Neural cell (in vitro differentiated cells): ENCODE data around the gene SRF. TPM values are rescaled to one million over a fixed set of nuclear protein-coding genes. Genes with fewer than 3 reads are reported as not detected.

Source experiments
- H2AFZ ChIP-seq: fragments of 200-600, 300-800 bp; sonication (generic), shearing (Covaris generic); 2 replicates; pipeline ENCODE4 v1.6.0; 2014; ENCODE audit warnings: low read depth, mild to moderate bottlenecking, antibody characterized with exemption, low read length, moderate library complexity
- H3F3A ChIP-seq: fragments of 200-600 bp; shearing (Covaris generic); 2 replicates; pipeline ENCODE4 v1.6.1; 2016; ENCODE audit warnings: mild to moderate bottlenecking, moderate library complexity, mixed read lengths, antibody characterized with exemption, low read length; ENCODE audit not compliant: insufficient read depth, poor library complexity, severe bottlenecking
- H3K27ac ChIP-seq: fragments of 200-600, 300-800 bp; sonication (generic), shearing (Covaris generic); 2 replicates; pipeline ENCODE4 v1.5.1; 2014; ENCODE audit warnings: mild to moderate bottlenecking, low read length, moderate library complexity
- H3K27me3 ChIP-seq: fragments of 300-800, 200-600 bp; sonication (generic), shearing (Covaris generic); 2 replicates; pipeline ENCODE4 v1.6.0; 2014; ENCODE audit warnings: mild to moderate bottlenecking, low read depth, low read length, moderate library complexity; ENCODE audit not compliant: insufficient read depth
- H3K36me3 ChIP-seq: fragments of 300-800, 200-600 bp; sonication (generic), shearing (Covaris generic); 2 replicates; pipeline ENCODE4 v1.5.1; 2014; ENCODE audit warnings: mild to moderate bottlenecking, antibody characterized with exemption, low read length, moderate library complexity; ENCODE audit not compliant: insufficient read depth
- H3K4me2 ChIP-seq: fragments of 300-800, 200-600 bp; sonication (generic), shearing (Covaris generic); 2 replicates; pipeline ENCODE4 v1.6.0; 2014; ENCODE audit warnings: mild to moderate bottlenecking, low read length
- H3K4me3 ChIP-seq: fragments of 300-800, 200-600 bp; sonication (generic), shearing (Covaris generic); 2 replicates; pipeline ENCODE4 v1.5.1; 2014; ENCODE audit warnings: mild to moderate bottlenecking, low read length, moderate library complexity
- H3K79me2 ChIP-seq: fragments of 200-600 bp; shearing (Covaris generic); replicated peaks from 2 replicates; pipeline ENCODE4 v1.6.0; 2014; ENCODE audit warnings: mild to moderate bottlenecking, low read length, moderate library complexity; ENCODE audit not compliant: insufficient read depth
- H3K9ac ChIP-seq: fragments of 300-800, 200-600 bp; sonication (generic), shearing (Covaris generic); 2 replicates; pipeline ENCODE4 v1.6.1; 2016; ENCODE audit warnings: mild to moderate bottlenecking, low read length, mixed read lengths
- H3K9me2 ChIP-seq: fragments of 200-600 bp; shearing (Covaris generic); 2 replicates; pipeline ENCODE4 v1.6.1; 2016; ENCODE audit warnings: mild to moderate bottlenecking, low read length, mixed read lengths; ENCODE audit not compliant: insufficient read depth
- H3K9me3 ChIP-seq: fragments of 200-600, 300-800 bp; sonication (generic), shearing (Covaris generic); 2 replicates; pipeline ENCODE4 v1.6.1; 2016; ENCODE audit warnings: mild to moderate bottlenecking, mixed run types, low read length, moderate library complexity, mixed read lengths
- H4K20me1 ChIP-seq: fragments of 200-600 bp; shearing (Covaris generic); 2 replicates; pipeline ENCODE4 v1.6.1; 2016; ENCODE audit warnings: mild to moderate bottlenecking, mixed run types; ENCODE audit not compliant: insufficient read depth
- EP300 ChIP-seq: fragments of 450-650 bp; conservative IDR thresholded peaks from 2 replicates; pipeline ENCODE4 v1.6.1; 2014; ENCODE audit warnings: antibody characterized with exemption, mild to moderate bottlenecking, moderate library complexity; ENCODE audit not compliant: poor library complexity, severe bottlenecking
- EZH2 ChIP-seq: fragments of 200-600, 300-800 bp; shearing (Covaris generic), sonication (generic); IDR thresholded peaks from 2 replicates; pipeline ENCODE4 v1.6.1; 2014; ENCODE audit warnings: antibody characterized with exemption, low read length, borderline replicate concordance, mild to moderate bottlenecking; ENCODE audit not compliant: insufficient read depth, poor library complexity, severe bottlenecking
- MXI1 ChIP-seq: fragments of 450-650 bp; conservative IDR thresholded peaks from 2 replicates; pipeline ENCODE4 v1.6.1; 2014; ENCODE audit warnings: antibody characterized with exemption, mild to moderate bottlenecking; ENCODE audit not compliant: poor library complexity, severe bottlenecking
- POLR2AphosphoS5 ChIP-seq: IDR thresholded peaks from 2 replicates; pipeline ENCODE4 v1.6.1; 2012
- RAD21 ChIP-seq: fragments of 450-650 bp; conservative IDR thresholded peaks from 2 replicates; pipeline ENCODE4 v1.6.1; 2014; ENCODE audit warnings: antibody characterized with exemption, mild to moderate bottlenecking, moderate library complexity
- SMC3 ChIP-seq: fragments of 450-650 bp; conservative IDR thresholded peaks from 2 replicates; pipeline ENCODE4 v1.6.1; 2014; ENCODE audit warnings: antibody characterized with exemption, mild to moderate bottlenecking, moderate library complexity; ENCODE audit not compliant: poor library complexity
- TAF1 ChIP-seq: IDR thresholded peaks from 2 replicates; pipeline ENCODE4 v1.6.1; 2012; ENCODE audit warnings: low read depth
- polyA plus RNA-seq: library from polyadenylated mRNA; depleted of rRNA; stranded (reverse); fragments of >200 nt; gene quantifications from 2 replicates; pipeline ENCODE4 v1.2.3, GENCODE V29; 2014
- TF ChIP-seq, protein P1 (sequence below): fragments of 450-650 bp; IDR thresholded peaks from 2 replicates; pipeline ENCODE4 v1.5.1; 2014; ENCODE audit warnings: antibody characterized with exemption, mild to moderate bottlenecking, moderate library complexity; ENCODE audit not compliant: poor library complexity, severe bottlenecking
- TF ChIP-seq, protein P2 (sequence below): IDR thresholded peaks from 2 replicates; pipeline ENCODE4 v1.6.1; 2012; ENCODE audit warnings: borderline replicate concordance

The SRF gene
- polyA plus RNA-seq, 1 donor from 2014 or later: 24.8 TPM

DNA sequence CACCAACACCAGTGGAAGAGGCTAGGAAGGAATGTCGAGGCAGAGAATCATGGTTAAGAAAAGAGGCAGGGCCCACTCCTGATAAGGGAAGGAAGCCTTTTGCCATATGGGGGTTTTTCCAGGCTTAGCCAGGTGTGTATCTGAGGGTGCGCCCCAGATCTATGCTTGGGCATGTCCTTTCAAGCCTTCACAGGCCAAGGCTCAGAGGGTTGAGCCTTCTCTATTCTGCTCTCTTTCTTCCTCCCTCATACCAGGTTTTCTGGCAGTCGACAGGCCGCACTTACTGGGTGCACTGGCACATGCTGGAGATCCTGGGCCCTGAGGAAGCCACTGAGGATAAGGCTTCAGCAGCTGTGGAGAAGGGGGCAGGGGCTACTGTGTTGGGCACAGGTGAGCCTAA, 15.6 kb downstream of the SRF start:
- H3K27ac ChIP-seq: no peak overlapping the region
- no peaks in the 10 kb centered on the region for H3K27me3 ChIP-seq
- no peak overlapping the region for H2AFZ ChIP-seq
- H3K4me2 ChIP-seq: no peak overlapping the region
- no peak overlapping the region for H3K9ac ChIP-seq
- no peak overlapping the region for H3K4me3 ChIP-seq
- H4K20me1 ChIP-seq: no peaks in the 10 kb centered on the region
- peaks cover 6% of the 10 kb centered on the region for H3K36me3 ChIP-seq
- H3K79me2 ChIP-seq: no peaks in the 10 kb centered on the region
- no peaks in the 10 kb centered on the region for H3F3A ChIP-seq
- no peaks in the 10 kb centered on the region for H3K9me3 ChIP-seq
- TF ChIP-seq RAD21 (no peak), MXI1 (no peak), POLR2AphosphoS5 (no peak), EZH2 (no peak), SMC3 (no peak), EP300 (no peak), TAF1 (no peak)
- TF ChIP-seq, protein P1, sequence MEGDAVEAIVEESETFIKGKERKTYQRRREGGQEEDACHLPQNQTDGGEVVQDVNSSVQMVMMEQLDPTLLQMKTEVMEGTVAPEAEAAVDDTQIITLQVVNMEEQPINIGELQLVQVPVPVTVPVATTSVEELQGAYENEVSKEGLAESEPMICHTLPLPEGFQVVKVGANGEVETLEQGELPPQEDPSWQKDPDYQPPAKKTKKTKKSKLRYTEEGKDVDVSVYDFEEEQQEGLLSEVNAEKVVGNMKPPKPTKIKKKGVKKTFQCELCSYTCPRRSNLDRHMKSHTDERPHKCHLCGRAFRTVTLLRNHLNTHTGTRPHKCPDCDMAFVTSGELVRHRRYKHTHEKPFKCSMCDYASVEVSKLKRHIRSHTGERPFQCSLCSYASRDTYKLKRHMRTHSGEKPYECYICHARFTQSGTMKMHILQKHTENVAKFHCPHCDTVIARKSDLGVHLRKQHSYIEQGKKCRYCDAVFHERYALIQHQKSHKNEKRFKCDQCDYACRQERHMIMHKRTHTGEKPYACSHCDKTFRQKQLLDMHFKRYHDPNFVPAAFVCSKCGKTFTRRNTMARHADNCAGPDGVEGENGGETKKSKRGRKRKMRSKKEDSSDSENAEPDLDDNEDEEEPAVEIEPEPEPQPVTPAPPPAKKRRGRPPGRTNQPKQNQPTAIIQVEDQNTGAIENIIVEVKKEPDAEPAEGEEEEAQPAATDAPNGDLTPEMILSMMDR: no peak
- TF ChIP-seq, protein P2, sequence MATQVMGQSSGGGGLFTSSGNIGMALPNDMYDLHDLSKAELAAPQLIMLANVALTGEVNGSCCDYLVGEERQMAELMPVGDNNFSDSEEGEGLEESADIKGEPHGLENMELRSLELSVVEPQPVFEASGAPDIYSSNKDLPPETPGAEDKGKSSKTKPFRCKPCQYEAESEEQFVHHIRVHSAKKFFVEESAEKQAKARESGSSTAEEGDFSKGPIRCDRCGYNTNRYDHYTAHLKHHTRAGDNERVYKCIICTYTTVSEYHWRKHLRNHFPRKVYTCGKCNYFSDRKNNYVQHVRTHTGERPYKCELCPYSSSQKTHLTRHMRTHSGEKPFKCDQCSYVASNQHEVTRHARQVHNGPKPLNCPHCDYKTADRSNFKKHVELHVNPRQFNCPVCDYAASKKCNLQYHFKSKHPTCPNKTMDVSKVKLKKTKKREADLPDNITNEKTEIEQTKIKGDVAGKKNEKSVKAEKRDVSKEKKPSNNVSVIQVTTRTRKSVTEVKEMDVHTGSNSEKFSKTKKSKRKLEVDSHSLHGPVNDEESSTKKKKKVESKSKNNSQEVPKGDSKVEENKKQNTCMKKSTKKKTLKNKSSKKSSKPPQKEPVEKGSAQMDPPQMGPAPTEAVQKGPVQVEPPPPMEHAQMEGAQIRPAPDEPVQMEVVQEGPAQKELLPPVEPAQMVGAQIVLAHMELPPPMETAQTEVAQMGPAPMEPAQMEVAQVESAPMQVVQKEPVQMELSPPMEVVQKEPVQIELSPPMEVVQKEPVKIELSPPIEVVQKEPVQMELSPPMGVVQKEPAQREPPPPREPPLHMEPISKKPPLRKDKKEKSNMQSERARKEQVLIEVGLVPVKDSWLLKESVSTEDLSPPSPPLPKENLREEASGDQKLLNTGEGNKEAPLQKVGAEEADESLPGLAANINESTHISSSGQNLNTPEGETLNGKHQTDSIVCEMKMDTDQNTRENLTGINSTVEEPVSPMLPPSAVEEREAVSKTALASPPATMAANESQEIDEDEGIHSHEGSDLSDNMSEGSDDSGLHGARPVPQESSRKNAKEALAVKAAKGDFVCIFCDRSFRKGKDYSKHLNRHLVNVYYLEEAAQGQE: no peak
- H3K9me2 ChIP-seq: no peaks in the 10 kb centered on the region

DNA sequence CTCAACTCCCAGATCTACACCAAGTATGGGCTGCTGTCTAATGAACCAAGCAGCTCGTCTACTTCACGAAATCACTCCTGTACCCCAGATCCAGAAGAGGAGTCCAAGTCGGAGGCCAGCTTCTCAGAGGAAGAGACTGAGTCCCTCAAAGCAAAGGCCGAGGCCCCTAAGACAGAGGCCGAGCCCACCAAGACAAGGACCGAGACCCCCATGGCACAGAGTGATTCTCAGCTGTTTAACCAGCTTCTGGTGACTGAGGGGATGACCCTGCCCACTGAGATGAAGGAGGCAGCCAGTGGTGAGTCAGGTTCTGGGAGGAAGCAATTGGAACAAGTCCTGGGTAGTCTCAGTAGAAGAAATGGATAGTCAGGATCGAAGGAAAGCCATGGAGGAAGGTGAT, 16.8 kb downstream of the SRF start:
- Histone ChIP-seq H3K27ac (no peak overlapping the region), H2AFZ (no peak overlapping the region), H3F3A (no peaks in the 10 kb centered on the region), H4K20me1 (no peaks in the 10 kb centered on the region), H3K27me3 (no peaks in the 10 kb centered on the region), H3K79me2 (no peaks in the 10 kb centered on the region), H3K4me2 (no peak overlapping the region), H3K36me3 (peaks cover 6% of the 10 kb centered on the region), H3K9ac (no peak overlapping the region), H3K9me3 (no peaks in the 10 kb centered on the region), H3K4me3 (no peak overlapping the region), H3K9me2 (no peaks in the 10 kb centered on the region)
- TF ChIP-seq TAF1: no peak
- TF ChIP-seq SMC3: no peak

GRCh38 chr6:43188426-43188825, 17.4 kb downstream of the SRF start:
- Histone ChIP-seq H3K4me3 (no peak overlapping the region), H3K4me2 (no peak overlapping the region), H3K79me2 (no peaks in the 10 kb centered on the region), H3K27ac (no peak overlapping the region), H3F3A (no peaks in the 10 kb centered on the region), H3K9me2 (no peaks in the 10 kb centered on the region), H2AFZ (no peak overlapping the region), H4K20me1 (no peaks in the 10 kb centered on the region), H3K9me3 (no peaks in the 10 kb centered on the region), H3K27me3 (no peaks in the 10 kb centered on the region), H3K36me3 (peaks cover 6% of the 10 kb centered on the region), H3K9ac (no peak overlapping the region)
- TF ChIP-seq EP300 (no peak), POLR2AphosphoS5 (no peak), RAD21 (no peak)
- TF ChIP-seq, protein P1: no peak
- TF ChIP-seq, protein P2: no peak
